ENCODE measurements around the gene IQSEC1.

Gene IQSEC1

DNA sequence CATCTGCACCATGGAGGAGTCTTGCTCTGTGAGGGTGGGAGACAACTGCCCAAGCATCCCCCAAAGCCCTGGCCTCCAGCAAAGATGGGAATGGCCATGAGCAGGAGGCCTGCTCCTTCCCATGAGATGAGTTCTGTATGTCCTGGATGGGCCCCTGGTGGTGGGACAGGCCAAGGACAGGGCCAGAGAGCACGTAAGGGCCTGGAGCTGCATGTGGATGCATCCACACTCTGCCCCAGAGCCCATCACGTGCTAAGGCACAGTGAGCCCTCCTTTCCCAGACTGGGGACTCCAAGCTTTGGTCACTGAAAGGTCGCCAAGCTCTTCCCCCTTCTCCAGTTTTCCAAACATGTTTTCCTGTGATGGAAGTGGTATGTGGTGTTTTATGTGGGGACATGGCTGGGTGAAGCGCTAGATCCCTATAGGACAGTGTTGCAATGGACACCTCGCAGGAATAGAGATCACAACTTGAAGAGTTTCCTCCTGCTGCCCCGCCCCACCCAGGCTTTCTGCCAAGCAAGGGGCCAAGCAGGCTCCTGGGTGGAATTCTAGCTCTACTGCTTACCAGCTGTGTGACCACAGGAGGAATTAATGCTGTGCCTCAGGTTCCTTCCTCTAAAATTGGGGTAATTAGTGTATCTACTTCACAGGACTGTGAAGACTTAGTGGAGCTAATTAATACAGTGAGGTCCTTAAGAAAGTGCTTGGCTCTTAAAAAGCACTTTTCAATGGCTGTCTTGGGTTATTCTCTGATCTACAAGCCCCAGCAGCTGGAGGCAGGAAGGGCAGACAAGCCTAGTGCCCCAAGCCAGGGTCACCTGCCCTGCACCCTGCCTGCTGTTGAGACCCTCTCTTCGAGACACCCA is 125.5 kb downstream of the IQSEC1 start:
- Histone ChIP-seq H3K4me3 (ENCODE audit: control insufficient read depth in 1 of 7, extremely low read depth in 1 of 7, insufficient read depth in 4 of 7, low read depth in 2 of 7, low read length in 6 of 7) (peak overlapping the region in 1 of 7 experiments; percentile 17), H3K4me1 (ENCODE audit: control extremely low read depth in 1 of 4, control insufficient read depth in 4 of 4, insufficient read depth in 4 of 4, low read length in 3 of 4) (peaks cover 0 to 40% (median 39%) of the 10 kb centered on the region in 4 experiments), H3K27ac (ENCODE audit: insufficient read depth in 1 of 2, low read depth in 1 of 2, low read length in 2 of 2, poor library complexity in 1 of 2, severe bottlenecking in 2 of 2) (no peak overlapping the region), H3K9me3 (ENCODE audit: control extremely low read depth in 1 of 5, control insufficient read depth in 4 of 5, insufficient read depth in 2 of 5, low read depth in 1 of 5, low read length in 4 of 5) (no peaks in the 10 kb centered on the region), H3K36me3 (ENCODE audit: control insufficient read depth in 4 of 4, insufficient read depth in 4 of 4, low read length in 3 of 4) (peaks cover 0 to 1% (median 0%) of the 10 kb centered on the region in 4 experiments), H3K27me3 (replicated peaks in 2 of 5; ENCODE audit: control insufficient read depth in 4 of 5, insufficient read depth in 5 of 5, low read length in 4 of 5) (no peaks in the 10 kb centered on the region)
- peak in 2 of 3 donors; percentile 43 to 54 for DNase-seq
- WGBS (ENCODE audit: insufficient coverage): 39% methylated on average over 6 of the region's 7 CpGs
- POLR2A ChIA-PET: no interaction called here
- CTCF ChIA-PET: interaction anchor here (0.6 to 25.0 kb wide), 14 partner anchors 10 to 145 kb away, joined by 3 to 400 read pairs (median 4); no protein-coding TSS in a partner anchor

GRCh38 chr3:12946649-12947316 is 126.4 kb downstream of the IQSEC1 start:
- 98% methylated on average over 7 of the region's 8 CpGs for WGBS (ENCODE audit: insufficient coverage)
- Histone ChIP-seq H3K9me3 (ENCODE audit: control extremely low read depth in 1 of 5, control insufficient read depth in 4 of 5, insufficient read depth in 2 of 5, low read depth in 1 of 5, low read length in 4 of 5) (no peaks in the 10 kb centered on the region), H3K36me3 (ENCODE audit: control insufficient read depth in 4 of 4, insufficient read depth in 4 of 4, low read length in 3 of 4) (peaks cover 0 to 2% (median 0%) of the 10 kb centered on the region in 4 experiments), H3K27me3 (replicated peaks in 2 of 5; ENCODE audit: control insufficient read depth in 4 of 5, insufficient read depth in 5 of 5, low read length in 4 of 5) (no peaks in the 10 kb centered on the region), H3K4me3 (ENCODE audit: control insufficient read depth in 1 of 7, extremely low read depth in 1 of 7, insufficient read depth in 4 of 7, low read depth in 2 of 7, low read length in 6 of 7) (no peak overlapping the region), H3K27ac (ENCODE audit: insufficient read depth in 1 of 2, low read depth in 1 of 2, low read length in 2 of 2, poor library complexity in 1 of 2, severe bottlenecking in 2 of 2) (no peak overlapping the region), H3K4me1 (ENCODE audit: control extremely low read depth in 1 of 4, control insufficient read depth in 4 of 4, insufficient read depth in 4 of 4, low read length in 3 of 4) (peaks cover 0 to 39% (median 35%) of the 10 kb centered on the region in 4 experiments)
- POLR2A ChIA-PET: interaction anchor here (0.9 kb wide), 1 partner anchor 43 kb away, joined by 3 read pairs; no protein-coding TSS in a partner anchor
- CTCF ChIA-PET: interaction anchor here (0.6 to 25.0 kb wide), 8 partner anchors 10 to 42 kb away, joined by 3 to 400 read pairs (median 4); no protein-coding TSS in a partner anchor
- DNase-seq: no peak

DNA sequence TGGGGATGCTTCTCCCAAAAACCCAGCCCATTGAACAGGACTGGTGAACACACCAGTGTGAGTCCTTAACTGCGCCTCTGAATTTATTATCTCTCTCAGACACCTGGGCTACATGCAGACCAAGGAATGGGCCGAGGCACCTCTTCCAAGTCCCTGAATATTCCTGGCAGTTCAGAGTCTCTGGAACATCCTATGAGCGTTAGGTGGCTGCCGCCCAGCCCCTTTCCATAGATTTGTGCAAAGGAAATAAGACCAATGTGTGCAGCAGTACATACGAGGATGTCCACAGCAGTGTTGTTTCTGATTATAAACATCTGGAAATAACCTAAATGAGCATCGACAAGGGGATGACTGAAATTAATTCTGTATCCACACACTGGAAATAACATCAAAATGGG is 127.0 kb downstream of the IQSEC1 start:
- WGBS (ENCODE audit: insufficient coverage): 98% methylated on average over 5 of the region's 6 CpGs
- Histone ChIP-seq H3K4me3 (ENCODE audit: control insufficient read depth in 1 of 7, extremely low read depth in 1 of 7, insufficient read depth in 4 of 7, low read depth in 2 of 7, low read length in 6 of 7) (no peak overlapping the region), H3K36me3 (ENCODE audit: control insufficient read depth in 4 of 4, insufficient read depth in 4 of 4, low read length in 3 of 4) (peaks cover 0 to 7% (median 2%) of the 10 kb centered on the region in 4 experiments), H3K27me3 (replicated peaks in 2 of 5; ENCODE audit: control insufficient read depth in 4 of 5, insufficient read depth in 5 of 5, low read length in 4 of 5) (no peaks in the 10 kb centered on the region), H3K27ac (ENCODE audit: insufficient read depth in 1 of 2, low read depth in 1 of 2, low read length in 2 of 2, poor library complexity in 1 of 2, severe bottlenecking in 2 of 2) (no peak overlapping the region), H3K4me1 (ENCODE audit: control extremely low read depth in 1 of 4, control insufficient read depth in 4 of 4, insufficient read depth in 4 of 4, low read length in 3 of 4) (peaks cover 0 to 39% (median 35%) of the 10 kb centered on the region in 4 experiments), H3K9me3 (ENCODE audit: control extremely low read depth in 1 of 5, control insufficient read depth in 4 of 5, insufficient read depth in 2 of 5, low read depth in 1 of 5, low read length in 4 of 5) (no peaks in the 10 kb centered on the region)
- POLR2A ChIA-PET: interaction anchor here (0.9 kb wide), 1 partner anchor 43 kb away, joined by 3 read pairs; no protein-coding TSS in a partner anchor
- DNase-seq: no peak
- CTCF ChIA-PET: interaction anchor here (1.0 to 25.0 kb wide), 4 partner anchors 13 to 31 kb away, joined by 4 to 400 read pairs (median 6); no protein-coding TSS in a partner anchor

GRCh38 chr3:12944849-12945248 is 128.4 kb downstream of the IQSEC1 start:
- no peak overlapping the region for H3K27ac ChIP-seq (ENCODE audit: insufficient read depth in 1 of 2, low read depth in 1 of 2, low read length in 2 of 2, poor library complexity in 1 of 2, severe bottlenecking in 2 of 2)
- no peak overlapping the region for H3K4me3 ChIP-seq (ENCODE audit: control insufficient read depth in 1 of 7, extremely low read depth in 1 of 7, insufficient read depth in 4 of 7, low read depth in 2 of 7, low read length in 6 of 7)
- WGBS (ENCODE audit: insufficient coverage): 100% methylated on average over 2 of the region's 6 CpGs
- peaks cover 0 to 33% (median 30%) of the 10 kb centered on the region in 4 experiments for H3K4me1 ChIP-seq (ENCODE audit: control extremely low read depth in 1 of 4, control insufficient read depth in 4 of 4, insufficient read depth in 4 of 4, low read length in 3 of 4)
- H3K9me3 ChIP-seq (ENCODE audit: control extremely low read depth in 1 of 5, control insufficient read depth in 4 of 5, insufficient read depth in 2 of 5, low read depth in 1 of 5, low read length in 4 of 5): no peaks in the 10 kb centered on the region
- POLR2A ChIA-PET: no interaction called here
- DNase-seq: no peak
- H3K36me3 ChIP-seq (ENCODE audit: control insufficient read depth in 4 of 4, insufficient read depth in 4 of 4, low read length in 3 of 4): peaks cover 0 to 14% (median 6%) of the 10 kb centered on the region in 4 experiments
- CTCF ChIA-PET: interaction anchor here (1.4 to 25.0 kb wide), 3 partner anchors 14 to 33 kb away, joined by 3 to 400 read pairs (median 7); no protein-coding TSS in a partner anchor
- no peaks in the 10 kb centered on the region for H3K27me3 ChIP-seq (replicated peaks in 2 of 5; ENCODE audit: control insufficient read depth in 4 of 5, insufficient read depth in 5 of 5, low read length in 4 of 5)

DNA sequence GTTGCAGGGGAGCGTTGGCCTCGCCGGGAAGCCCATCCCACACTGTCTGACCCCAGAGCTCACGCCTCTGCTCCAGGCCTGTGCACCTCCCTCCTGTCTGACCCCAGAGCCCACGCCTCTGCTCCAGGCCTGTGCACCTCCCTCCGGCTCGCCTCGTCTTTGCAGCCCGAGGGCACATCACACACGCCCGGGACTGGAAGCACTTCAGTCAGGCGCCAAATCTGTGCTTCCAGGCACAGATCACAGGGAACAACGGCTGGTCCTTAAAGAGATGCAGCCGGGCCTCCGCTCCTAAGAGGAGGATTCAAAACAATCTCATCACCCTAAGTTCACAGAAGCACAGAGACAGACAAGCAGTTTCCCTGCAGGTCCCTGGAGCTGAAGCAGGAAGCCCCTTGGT is 128.8 kb downstream of the IQSEC1 start:
- Histone ChIP-seq H3K27me3 (replicated peaks in 2 of 5; ENCODE audit: control insufficient read depth in 4 of 5, insufficient read depth in 5 of 5, low read length in 4 of 5) (no peaks in the 10 kb centered on the region), H3K4me3 (ENCODE audit: control insufficient read depth in 1 of 7, extremely low read depth in 1 of 7, insufficient read depth in 4 of 7, low read depth in 2 of 7, low read length in 6 of 7) (no peak overlapping the region), H3K36me3 (ENCODE audit: control insufficient read depth in 4 of 4, insufficient read depth in 4 of 4, low read length in 3 of 4) (peaks cover 3 to 17% (median 7%) of the 10 kb centered on the region in 4 experiments), H3K4me1 (ENCODE audit: control extremely low read depth in 1 of 4, control insufficient read depth in 4 of 4, insufficient read depth in 4 of 4, low read length in 3 of 4) (peaks cover 0 to 28% (median 25%) of the 10 kb centered on the region in 4 experiments), H3K27ac (ENCODE audit: insufficient read depth in 1 of 2, low read depth in 1 of 2, low read length in 2 of 2, poor library complexity in 1 of 2, severe bottlenecking in 2 of 2) (no peak overlapping the region), H3K9me3 (ENCODE audit: control extremely low read depth in 1 of 5, control insufficient read depth in 4 of 5, insufficient read depth in 2 of 5, low read depth in 1 of 5, low read length in 4 of 5) (no peaks in the 10 kb centered on the region)
- ChIA-PET POLR2A (no interaction called here), CTCF (interaction anchor here (1.4 to 25.0 kb wide), 2 partner anchors 28 to 33 kb away, joined by 3 to 400 read pairs; no protein-coding TSS in a partner anchor)
- DNase-seq: no peak
- 100% methylated on average over 11 of the region's 15 CpGs for WGBS (ENCODE audit: insufficient coverage)

DNA sequence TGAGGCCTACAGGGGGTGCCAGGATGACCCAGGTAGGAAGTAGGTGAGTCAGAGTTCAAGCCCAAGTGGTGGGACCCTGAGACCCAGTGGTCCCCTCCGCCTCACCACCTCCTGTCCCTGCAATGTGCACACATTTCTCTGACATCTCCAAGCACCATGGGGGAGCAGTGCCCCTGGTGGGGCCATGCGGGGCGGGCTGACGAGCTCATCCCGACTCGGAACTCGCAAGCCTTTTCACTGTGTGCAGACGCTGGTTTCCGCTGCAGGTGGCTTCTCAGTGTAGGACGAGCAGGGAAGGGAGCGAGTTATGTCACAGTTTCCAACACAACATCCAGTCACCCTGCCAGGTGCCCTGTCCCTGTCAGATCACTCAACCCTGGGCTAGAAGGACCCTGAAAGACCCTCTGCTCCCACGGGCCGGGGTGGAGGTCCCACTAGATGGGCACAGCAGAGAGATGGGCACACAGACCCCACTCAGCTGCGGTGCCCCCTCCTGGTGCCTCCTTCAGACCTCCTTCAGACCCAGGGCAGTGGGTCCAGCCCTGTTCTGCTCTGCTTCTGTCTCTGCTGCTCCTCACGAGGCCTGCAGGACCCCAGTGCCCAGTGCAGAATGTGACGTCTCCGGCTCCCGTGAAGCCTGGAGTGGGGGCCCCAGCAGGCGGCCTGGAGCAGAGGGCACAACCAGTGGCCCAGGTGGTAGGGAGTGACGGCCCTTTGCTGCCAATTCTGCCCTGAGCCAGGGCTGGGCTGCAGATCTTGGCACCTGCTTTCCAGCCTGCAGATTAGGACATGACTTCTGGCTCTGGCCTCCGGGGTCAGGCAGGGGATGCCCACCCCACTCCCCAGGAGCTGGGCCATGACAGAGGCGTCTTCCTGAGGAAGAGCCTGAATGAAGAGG is 129.9 kb downstream of the IQSEC1 start:
- no peak for DNase-seq
- Histone ChIP-seq H3K27ac (ENCODE audit: insufficient read depth in 1 of 2, low read depth in 1 of 2, low read length in 2 of 2, poor library complexity in 1 of 2, severe bottlenecking in 2 of 2) (no peak overlapping the region), H3K36me3 (ENCODE audit: control insufficient read depth in 4 of 4, insufficient read depth in 4 of 4, low read length in 3 of 4) (peaks cover 3 to 20% (median 13%) of the 10 kb centered on the region in 4 experiments), H3K9me3 (ENCODE audit: control extremely low read depth in 1 of 5, control insufficient read depth in 4 of 5, insufficient read depth in 2 of 5, low read depth in 1 of 5, low read length in 4 of 5) (no peaks in the 10 kb centered on the region), H3K27me3 (replicated peaks in 2 of 5; ENCODE audit: control insufficient read depth in 4 of 5, insufficient read depth in 5 of 5, low read length in 4 of 5) (no peaks in the 10 kb centered on the region), H3K4me3 (ENCODE audit: control insufficient read depth in 1 of 7, extremely low read depth in 1 of 7, insufficient read depth in 4 of 7, low read depth in 2 of 7, low read length in 6 of 7) (no peak overlapping the region), H3K4me1 (ENCODE audit: control extremely low read depth in 1 of 4, control insufficient read depth in 4 of 4, insufficient read depth in 4 of 4, low read length in 3 of 4) (peaks cover 0 to 18% (median 15%) of the 10 kb centered on the region in 4 experiments)
- WGBS (ENCODE audit: insufficient coverage): 95% methylated on average over 20 of the region's 22 CpGs
- POLR2A ChIA-PET: no interaction called here
- CTCF ChIA-PET: interaction anchor here (1.4 kb wide), 1 partner anchor 27 kb away, joined by 3 read pairs; no protein-coding TSS in a partner anchor
